ENCODE measurements around the gene DUSP22. TPM values are rescaled to one million over a fixed set of nuclear protein-coding genes. Genes with fewer than 3 reads are reported as not detected.

Gene DUSP22
- total and polyA plus RNA-seq, 2 donors (not counting 1 experiment from before 2014, with no cell fraction given), result 117 to 133 TPM

DNA sequence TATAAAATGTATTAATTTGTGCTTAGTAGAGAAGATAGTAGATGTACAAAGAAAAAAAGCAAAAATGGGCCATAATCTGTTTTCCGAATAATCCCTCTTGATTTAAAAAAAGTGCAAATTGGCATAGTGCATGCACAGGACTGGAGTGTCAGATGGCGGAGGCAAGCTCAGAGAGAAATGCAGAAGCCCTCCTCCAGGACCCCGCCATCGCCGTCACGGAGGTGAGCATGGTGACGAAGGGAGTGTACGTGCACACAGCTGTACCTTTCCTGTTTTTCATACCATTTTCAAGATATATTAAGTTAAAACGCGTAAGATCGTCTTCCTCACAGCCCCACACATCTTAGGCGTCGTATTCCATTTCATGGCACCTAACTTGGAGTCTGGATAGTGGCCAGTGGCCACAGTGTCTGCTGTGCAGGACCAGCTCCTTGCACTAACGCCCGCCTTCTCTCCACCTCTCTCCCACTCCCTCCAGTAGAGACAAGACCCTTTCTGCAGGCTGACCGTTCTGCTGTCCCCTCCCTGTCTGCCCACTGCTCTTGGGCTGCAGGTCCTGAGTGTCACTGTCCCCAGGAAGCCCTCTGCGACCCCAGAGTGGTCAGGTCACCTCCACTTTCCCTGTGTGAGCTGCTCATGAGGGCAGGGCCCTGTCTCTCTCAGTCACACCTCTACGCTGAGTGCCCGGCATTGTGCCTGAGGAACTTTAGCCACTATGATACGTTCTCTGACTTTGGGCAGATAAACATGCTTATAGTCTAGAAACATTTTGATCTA is 9.8 kb downstream of the DUSP22 start:
- Histone ChIP-seq H3K9me3 (ENCODE audit: control extremely low read depth in 1 of 3, control insufficient read depth in 2 of 3, insufficient read depth in 1 of 3, low read length in 2 of 3) (peaks cover 0 to 26% (median 0%) of the 10 kb centered on the region in 3 donors), H3K27me3 (replicated peaks in 1 of 4; ENCODE audit: control extremely low read depth in 1 of 4, control insufficient read depth in 3 of 4, insufficient read depth in 4 of 4, low read length in 3 of 4) (no peaks in the 10 kb centered on the region), H3K9ac (ENCODE audit: low read length) (no peak overlapping the region), H3K27ac (ENCODE audit: low read length in 2 of 2) (no peak overlapping the region), H3K36me3 (replicated peaks in 1 of 2; ENCODE audit: control extremely low read depth in 1 of 2, control insufficient read depth in 1 of 2, extremely low read depth in 1 of 2, insufficient read depth in 2 of 2, low read length in 1 of 2) (peaks cover 0 to 37% of the 10 kb centered on the region in 2 experiments), H3K79me2 (ENCODE audit: control insufficient read depth, insufficient read depth, low read length) (peaks cover 83% of the 10 kb centered on the region), H4K20me1 (ENCODE audit: control insufficient read depth, insufficient read depth, low read length, poor library complexity, severe bottlenecking) (no peaks in the 10 kb centered on the region), H3K4me3 (ENCODE audit: control extremely low read depth in 1 of 5, extremely low read depth in 1 of 5, insufficient read depth in 1 of 5, low read depth in 2 of 5, low read length in 4 of 5) (no peak overlapping the region), H3K4me1 (ENCODE audit: control insufficient read depth in 2 of 2, insufficient read depth in 2 of 2, low read length in 2 of 2) (peaks cover 42 to 70% of the 10 kb centered on the region in 2 donors), H2AFZ (ENCODE audit: insufficient read depth, low read depth, low read length, poor library complexity, severe bottlenecking) (no peak overlapping the region), H3K4me2 (replicated peaks; ENCODE audit: low read depth, low read length, poor library complexity, severe bottlenecking) (no peak overlapping the region)
- ATAC-seq (ENCODE audit: low read depth), result no peak
- whole genome bisulfite sequencing (ENCODE audit: insufficient coverage), result 94% methylated on average over 20 of the region's 20 CpGs
- Mint-ChIP-seq H3K27ac (no peak overlapping the region), H3K9me3 (ENCODE audit: insufficient read depth) (no peaks in the 10 kb centered on the region), H3K4me3 (no peak overlapping the region), H3K4me1 (no peaks in the 10 kb centered on the region), H3K27me3 (no peaks in the 10 kb centered on the region)
- ChIA-PET CTCF (no interaction called here), POLR2A (no interaction called here)
- DNase-seq, result no peak
- no peak for TF ChIP-seq EZH2 (IDR thresholded peaks at IDR 0.05; ENCODE audit: borderline replicate concordance, insufficient read depth, low read depth, low read length, poor library complexity, severe bottlenecking)
- TF ChIP-seq, protein P1, sequence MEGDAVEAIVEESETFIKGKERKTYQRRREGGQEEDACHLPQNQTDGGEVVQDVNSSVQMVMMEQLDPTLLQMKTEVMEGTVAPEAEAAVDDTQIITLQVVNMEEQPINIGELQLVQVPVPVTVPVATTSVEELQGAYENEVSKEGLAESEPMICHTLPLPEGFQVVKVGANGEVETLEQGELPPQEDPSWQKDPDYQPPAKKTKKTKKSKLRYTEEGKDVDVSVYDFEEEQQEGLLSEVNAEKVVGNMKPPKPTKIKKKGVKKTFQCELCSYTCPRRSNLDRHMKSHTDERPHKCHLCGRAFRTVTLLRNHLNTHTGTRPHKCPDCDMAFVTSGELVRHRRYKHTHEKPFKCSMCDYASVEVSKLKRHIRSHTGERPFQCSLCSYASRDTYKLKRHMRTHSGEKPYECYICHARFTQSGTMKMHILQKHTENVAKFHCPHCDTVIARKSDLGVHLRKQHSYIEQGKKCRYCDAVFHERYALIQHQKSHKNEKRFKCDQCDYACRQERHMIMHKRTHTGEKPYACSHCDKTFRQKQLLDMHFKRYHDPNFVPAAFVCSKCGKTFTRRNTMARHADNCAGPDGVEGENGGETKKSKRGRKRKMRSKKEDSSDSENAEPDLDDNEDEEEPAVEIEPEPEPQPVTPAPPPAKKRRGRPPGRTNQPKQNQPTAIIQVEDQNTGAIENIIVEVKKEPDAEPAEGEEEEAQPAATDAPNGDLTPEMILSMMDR (IDR thresholded peaks at IDR 0.05), result no peak
- intact Hi-C loops (cut with micrococcal nuclease), result no loop called here

DNA sequence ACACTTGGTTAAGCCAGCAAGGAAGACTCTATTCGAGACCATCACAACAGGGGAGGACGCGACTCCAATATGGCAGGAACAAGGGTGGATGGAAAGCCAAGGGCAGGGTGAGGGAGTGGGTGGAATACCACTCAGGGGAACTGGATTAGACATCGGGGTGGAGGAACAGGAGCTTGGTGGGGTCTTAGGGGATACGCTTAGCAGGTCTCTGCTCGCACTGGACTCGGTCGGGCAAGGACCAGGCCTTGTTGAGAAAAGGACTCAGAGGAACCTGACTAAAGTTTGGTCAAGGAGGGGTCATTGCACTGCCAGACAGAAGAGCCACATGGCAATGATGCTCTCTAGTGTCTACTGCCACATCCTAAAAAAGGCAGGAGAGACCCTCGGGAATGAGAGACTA is 10.5 kb downstream of the DUSP22 start:
- H3K79me2 ChIP-seq (ENCODE audit: control insufficient read depth, insufficient read depth, low read length), result peaks cover 83% of the 10 kb centered on the region
- no peak overlapping the region for H3K4me2 ChIP-seq (replicated peaks; ENCODE audit: low read depth, low read length, poor library complexity, severe bottlenecking)
- intact Hi-C loops (cut with micrococcal nuclease), result no loop called here
- H3K4me1 ChIP-seq (ENCODE audit: control insufficient read depth in 2 of 2, insufficient read depth in 2 of 2, low read length in 2 of 2), result peaks cover 36 to 66% of the 10 kb centered on the region in 2 donors
- ChIA-PET CTCF (interaction anchor here (1.1 to 1.2 kb wide), 2 partner anchors 10 to 48 kb away, joined by 3 to 7 read pairs; no protein-coding TSS in a partner anchor), POLR2A (no interaction called here)
- no peak overlapping the region for H2AFZ ChIP-seq (ENCODE audit: insufficient read depth, low read depth, low read length, poor library complexity, severe bottlenecking)
- TF ChIP-seq, protein P1 (IDR thresholded peaks at IDR 0.05), result no peak
- TF ChIP-seq EZH2 (IDR thresholded peaks at IDR 0.05; ENCODE audit: borderline replicate concordance, insufficient read depth, low read depth, low read length, poor library complexity, severe bottlenecking), result no peak
- H3K27me3 ChIP-seq (replicated peaks in 1 of 4; ENCODE audit: control extremely low read depth in 1 of 4, control insufficient read depth in 3 of 4, insufficient read depth in 4 of 4, low read length in 3 of 4), result no peaks in the 10 kb centered on the region
- no peak overlapping the region for H3K27ac Mint-ChIP-seq
- peaks cover 2% of the 10 kb centered on the region for H3K4me1 Mint-ChIP-seq
- WGBS (ENCODE audit: insufficient coverage), result 91% methylated on average over 9 of the region's 9 CpGs
- H3K36me3 ChIP-seq (replicated peaks in 1 of 2; ENCODE audit: control extremely low read depth in 1 of 2, control insufficient read depth in 1 of 2, extremely low read depth in 1 of 2, insufficient read depth in 2 of 2, low read length in 1 of 2), result peaks cover 0 to 42% of the 10 kb centered on the region in 2 experiments
- H3K4me3 Mint-ChIP-seq, result no peak overlapping the region
- DNase-seq (no peak), ATAC-seq (ENCODE audit: low read depth) (no peak)
- H4K20me1 ChIP-seq (ENCODE audit: control insufficient read depth, insufficient read depth, low read length, poor library complexity, severe bottlenecking), result no peaks in the 10 kb centered on the region
- H3K27me3 Mint-ChIP-seq, result no peaks in the 10 kb centered on the region
- H3K9me3 ChIP-seq (ENCODE audit: control extremely low read depth in 1 of 3, control insufficient read depth in 2 of 3, insufficient read depth in 1 of 3, low read length in 2 of 3), result peaks cover 0 to 31% (median 0%) of the 10 kb centered on the region in 3 donors
- H3K9me3 Mint-ChIP-seq (ENCODE audit: insufficient read depth), result no peaks in the 10 kb centered on the region
- H3K27ac ChIP-seq (ENCODE audit: low read length in 2 of 2), result no peak overlapping the region
- H3K9ac ChIP-seq (ENCODE audit: low read length), result no peak overlapping the region
- no peak overlapping the region for H3K4me3 ChIP-seq (ENCODE audit: control extremely low read depth in 1 of 5, extremely low read depth in 1 of 5, insufficient read depth in 1 of 5, low read depth in 2 of 5, low read length in 4 of 5)
